IMR-90 (cell line): ENCODE measurements around the gene OSBP2. TPM values are rescaled to one million over a fixed set of nuclear protein-coding genes. Genes with fewer than 3 reads are reported as not detected.

Source experiments
- ATAC-seq: fragments of 200-7000 bp; cut with Tn5 transposase; 2 replicates; pipeline ENCODE4 v1.9.1; 2020; ENCODE audit warnings: low read depth, mild to moderate bottlenecking, moderate library complexity
- BruUV-seq: library from RNA; stranded (reverse); fragments of 400-500 nt; replicated peaks from 2 replicates; lab custom pipeline; 2021; lab: Mats Ljungman, UMichigan
- CTCF ChIA-PET: fragments of 300-600 bp; formaldehyde crosslinking; extraction: SDS; loops from one replicate; lab custom pipeline; 2021; ENCODE audit warnings: antibody characterized with exemption; lab: Yijun Ruan, JAX
- POLR2A ChIA-PET: fragments of 300-600 bp; sonication (Branson Sonifier 250); formaldehyde crosslinking; loops from one replicate; lab custom pipeline; 2022; ENCODE audit warnings: antibody characterized with exemption; ENCODE audit not compliant: unreplicated experiment; lab: Charles Lee
- DNase-seq: peaks from one replicate; pipeline ENCODE4 v3.0.0; 2013
- H2AFZ ChIP-seq: replicated peaks from 2 replicates; pipeline ENCODE3; 2013; ENCODE audit warnings: low read length, mild to moderate bottlenecking; ENCODE audit not compliant: poor library complexity
- H2AK5ac ChIP-seq: 2 replicates; pipeline ENCODE4 v1.6.1; 2013; ENCODE audit warnings: low read depth, low read length, inconsistent platforms
- H2AK9ac ChIP-seq: replicated peaks from 2 replicates; pipeline ENCODE3; 2013; ENCODE audit warnings: mild to moderate bottlenecking, low read depth, low read length, moderate library complexity; ENCODE audit not compliant: poor library complexity
- H2BK120ac ChIP-seq: 2 replicates; pipeline ENCODE4 v1.6.1; 2013; ENCODE audit warnings: low read depth, low read length, inconsistent platforms
- H2BK15ac ChIP-seq: 3 replicates; pipeline ENCODE4 v1.6.1; 2013; ENCODE audit warnings: low read depth, low read length, inconsistent platforms
- H2BK20ac ChIP-seq: 2 replicates; pipeline ENCODE4 v1.6.1; 2013; ENCODE audit warnings: low read depth, mild to moderate bottlenecking, inconsistent platforms, low read length, moderate library complexity
- H2BK5ac ChIP-seq: 2 replicates; pipeline ENCODE4 v1.6.1; 2013; ENCODE audit warnings: mild to moderate bottlenecking, low read depth, low read length, inconsistent platforms; ENCODE audit not compliant: poor library complexity, severe bottlenecking
- H3K14ac ChIP-seq: replicated peaks from 2 replicates; pipeline ENCODE4 v1.6.1; 2013; ENCODE audit warnings: low read depth, low read length, inconsistent platforms
- H3K18ac ChIP-seq: 2 replicates; pipeline ENCODE4 v1.6.1; 2013; ENCODE audit warnings: low read depth, low read length, control low read depth
- H3K23ac ChIP-seq: 2 replicates; pipeline ENCODE4 v1.6.1; 2013; ENCODE audit warnings: low read depth, low read length, inconsistent platforms
- H3K27ac ChIP-seq: 2 replicates; pipeline ENCODE4 v1.5.1; 2013; ENCODE audit warnings: mild to moderate bottlenecking, control low read depth, low read length; ENCODE audit not compliant: insufficient read depth
- H3K27me3 ChIP-seq: 2 replicates; pipeline ENCODE4 v1.6.1; 2013; ENCODE audit warnings: low read length; ENCODE audit not compliant: control insufficient read depth, insufficient read depth
- H3K36me3 ChIP-seq: 2 replicates; pipeline ENCODE4 v1.6.1; 2013; ENCODE audit warnings: low read length, mixed read lengths; ENCODE audit not compliant: control insufficient read depth, insufficient read depth
- H3K4ac ChIP-seq: 2 replicates; pipeline ENCODE4 v1.6.1; 2013; ENCODE audit warnings: low read depth, low read length, inconsistent platforms
- H3K4me1 ChIP-seq: 2 replicates; pipeline ENCODE4 v1.6.1; 2013; ENCODE audit warnings: low read length, mixed read lengths; ENCODE audit not compliant: control insufficient read depth, insufficient read depth
- H3K4me2 ChIP-seq: 2 replicates; pipeline ENCODE4 v1.6.1; 2013; ENCODE audit warnings: low read depth, mild to moderate bottlenecking, control low read depth, low read length, moderate library complexity
- H3K4me3 ChIP-seq: 2 replicates; pipeline ENCODE4 v1.5.1; 2013; ENCODE audit warnings: low read depth, mild to moderate bottlenecking, control low read depth, low read length, moderate library complexity; ENCODE audit not compliant: insufficient read depth
- H3K56ac ChIP-seq: 2 replicates; pipeline ENCODE4 v1.6.1; 2013; ENCODE audit warnings: low read length, inconsistent platforms; ENCODE audit not compliant: insufficient read depth; ENCODE audit errors: extremely low read depth
- H3K79me1 ChIP-seq, 2 experiments: 2 replicates each; pipeline ENCODE4 v1.6.1; 2013; ENCODE audit warnings: low read length in 2 of 2, inconsistent platforms in 1 of 2, low read depth in 1 of 2
- H3K9ac ChIP-seq: 2 replicates; pipeline ENCODE4 v1.6.1; 2013; ENCODE audit warnings: low read depth, low read length, control low read depth
- H3K9me1 ChIP-seq: 2 replicates; pipeline ENCODE4 v1.6.1; 2013; ENCODE audit warnings: low read length, inconsistent platforms; ENCODE audit not compliant: insufficient read depth
- H3K9me3 ChIP-seq: 2 replicates; pipeline ENCODE4 v1.6.1; 2013; ENCODE audit warnings: low read length; ENCODE audit not compliant: control insufficient read depth, insufficient read depth
- H4K20me1 ChIP-seq: 2 replicates; pipeline ENCODE4 v1.6.1; 2013; ENCODE audit warnings: low read length, inconsistent platforms; ENCODE audit not compliant: insufficient read depth
- H4K5ac ChIP-seq: 2 replicates; pipeline ENCODE4 v1.6.1; 2013; ENCODE audit warnings: mild to moderate bottlenecking, low read depth, low read length, control low read depth
- H4K8ac ChIP-seq, 2 experiments: 2 replicates each; pipeline ENCODE4 v1.6.1; 2013; ENCODE audit warnings: low read depth in 2 of 2, low read length in 2 of 2, control low read depth in 1 of 2, inconsistent platforms in 1 of 2
- H4K91ac ChIP-seq: 2 replicates; pipeline ENCODE4 v1.6.1; 2013; ENCODE audit warnings: low read depth, low read length, inconsistent platforms; ENCODE audit not compliant: insufficient read depth
- RFX5 ChIP-seq: IDR thresholded peaks from 2 replicates; pipeline ENCODE4 v1.8.0; 2012; ENCODE audit warnings: low read depth, mild to moderate bottlenecking, low read length, moderate library complexity
- WGBS, 2 experiments: methylation state at CpG; one replicate each; pipeline versions ENCODE4 v1.1.5 to v1.1.7; 2013; ENCODE audit warnings: missing lambda C conversion rate in 2 of 2; ENCODE audit not compliant: insufficient read length in 1 of 2; ENCODE audit errors: extremely low coverage in 2 of 2; 5-methylcytosine and 5-hydroxymethylcytosine counted together
- dilution Hi-C: fragments of 300-500 bp; cut with HindIII; formaldehyde crosslinking; loops from one replicate; pipeline ENCODE4 v1.14.3; 2018; ENCODE audit warnings: low sequenced_read_pairs; ENCODE audit not compliant: unreplicated experiment
- in situ Hi-C: fragments of 300-500 bp; cut with MboI; formaldehyde crosslinking; loops from 3 replicates; pipeline ENCODE4 v1.14.3; 2019; ENCODE audit warnings: low sequenced_read_pairs, inconsistent platforms, mixed read lengths
- intact Hi-C: fragments of 100-400 bp; cut with micrococcal nuclease; formaldehyde crosslinking; loops from 2 replicates; pipeline ENCODE4 v1.10.0; 2022
- polyA plus RNA-seq, 3 experiments: library from polyadenylated mRNA; depleted of rRNA; stranded (reverse); fragments of >200 nt; gene quantifications; 2 replicates each; pipeline ENCODE4 v1.2.3, GENCODE V29; 2012; ENCODE audit warnings: low replicate concordance in 1 of 3
- total RNA-seq: library from RNA; depleted of rRNA; stranded (reverse); fragments of >200 nt; gene quantifications from 2 replicates; pipeline ENCODE4 v1.2.3, GENCODE V29; 2012
- TF ChIP-seq, protein P1 (sequence below): fragments of 150-350 bp; IDR thresholded peaks from 2 replicates; pipeline ENCODE4 v1.6.1; 2016; ENCODE audit warnings: low read depth, mild to moderate bottlenecking, low read length, moderate library complexity, borderline replicate concordance

Gene OSBP2
- total and polyA plus RNA-seq, 2 of the 4 experiments (the other 2 are of a cell fraction), result 1.8 to 2.2 TPM

DNA sequence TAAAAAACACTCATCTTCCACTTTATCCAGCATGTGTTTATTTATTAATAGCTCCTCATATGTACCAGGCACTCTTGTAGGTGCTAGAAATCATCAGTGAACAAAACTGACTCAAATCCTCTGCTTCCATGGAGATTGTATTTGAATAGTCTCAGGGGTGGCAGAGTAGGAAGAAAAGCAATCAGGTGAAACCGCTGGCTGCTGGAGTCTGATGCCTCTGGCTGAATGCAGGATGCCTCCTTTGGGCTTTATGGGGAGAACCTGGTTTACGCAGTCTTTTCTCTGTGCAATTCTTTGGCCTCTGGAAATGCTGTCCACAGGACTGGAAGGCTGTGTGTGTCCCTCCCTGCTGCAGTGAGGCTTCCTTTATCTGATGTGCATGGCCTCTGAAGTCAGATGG, 12.8 kb upstream of the OSBP2 start:
- Histone ChIP-seq H3K9me3 (no peaks in the 10 kb centered on the region), H2AFZ (no peak overlapping the region), H3K36me3 (no peaks in the 10 kb centered on the region), H2BK5ac (no peak overlapping the region), H3K9ac (no peak overlapping the region), H3K4me2 (no peak overlapping the region), H4K5ac (no peak overlapping the region), H3K79me1 (no peaks in the 10 kb centered on the region), H3K18ac (no peak overlapping the region), H4K91ac (no peak overlapping the region), H4K20me1 (no peaks in the 10 kb centered on the region), H2AK9ac (no peak overlapping the region), H3K27me3 (peaks cover 14% of the 10 kb centered on the region), H2BK120ac (no peak overlapping the region), H3K23ac (no peak overlapping the region), H3K14ac (no peak overlapping the region), H3K4me1 (no peaks in the 10 kb centered on the region), H4K8ac (no peak overlapping the region), H2BK15ac (no peak overlapping the region), H3K4ac (no peak overlapping the region), H3K9me1 (no peaks in the 10 kb centered on the region; the same call in 1 of the 2 replicates), H2AK5ac (no peak overlapping the region), H3K56ac (no peak overlapping the region), H3K27ac (no peak overlapping the region), H2BK20ac (no peak overlapping the region), H3K4me3 (no peak overlapping the region)
- ChIA-PET CTCF (no interaction called here), POLR2A (no interaction called here)
- intact Hi-C loops, result no loop called here
- DNase-seq (no peak), ATAC-seq (no peak)
- TF ChIP-seq RFX5, result no peak
- TF ChIP-seq, protein P1, sequence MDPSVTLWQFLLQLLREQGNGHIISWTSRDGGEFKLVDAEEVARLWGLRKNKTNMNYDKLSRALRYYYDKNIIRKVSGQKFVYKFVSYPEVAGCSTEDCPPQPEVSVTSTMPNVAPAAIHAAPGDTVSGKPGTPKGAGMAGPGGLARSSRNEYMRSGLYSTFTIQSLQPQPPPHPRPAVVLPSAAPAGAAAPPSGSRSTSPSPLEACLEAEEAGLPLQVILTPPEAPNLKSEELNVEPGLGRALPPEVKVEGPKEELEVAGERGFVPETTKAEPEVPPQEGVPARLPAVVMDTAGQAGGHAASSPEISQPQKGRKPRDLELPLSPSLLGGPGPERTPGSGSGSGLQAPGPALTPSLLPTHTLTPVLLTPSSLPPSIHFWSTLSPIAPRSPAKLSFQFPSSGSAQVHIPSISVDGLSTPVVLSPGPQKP, result no peak
- no TSS peak for BruUV-seq
- no CpG with 5 or more reads among the region's 2 CpGs for WGBS, 2 experiments
- dilution Hi-C loops, result no loop called here
- in situ Hi-C loops, result no loop called here
